Brain pericyte (primary cell): Measurements from ENCODE around the gene RNASEH2B.

Experiments used
- DNase-seq: peaks from one replicate; pipeline ENCODE4 v3.0.0-alpha.2; 2012; ENCODE audit warnings: low read depth, low spot score

The RNASEH2B gene

GRCh38 chr13:50907781-50908180 is 1.8 kb upstream of the RNASEH2B start:
- DNase-seq = no peak

- DNase-seq = no peak
Observed at GRCh38 chr13:50908371-50908770, 1.2 kb upstream of the RNASEH2B start.

- DNase-seq = no peak
Observed at GRCh38 chr13:50910485-50910805, 854 bp downstream of the RNASEH2B start.

GRCh38 chr13:50911081-50911631 is 1.6 kb downstream of the RNASEH2B start:
- DNase-seq = no peak

- peak; percentile 69 for DNase-seq
Observed at GRCh38 chr13:50911937-50912795, 2.6 kb downstream of the RNASEH2B start.

GRCh38 chr13:50912851-50913250 is 3.3 kb downstream of the RNASEH2B start:
- DNase-seq = no peak

GRCh38 chr13:50914176-50914700 is 4.6 kb downstream of the RNASEH2B start:
- no peak for DNase-seq

- DNase-seq = peak; percentile 15
Observed at GRCh38 chr13:50914848-50915247, 5.3 kb downstream of the RNASEH2B start.

- no peak for DNase-seq
Observed at GRCh38 chr13:50915565-50915964, 6.0 kb downstream of the RNASEH2B start.

GRCh38 chr13:50916701-50917184 is 7.2 kb downstream of the RNASEH2B start:
- DNase-seq = no peak

GRCh38 chr13:50917572-50917971 is 8.0 kb downstream of the RNASEH2B start:
- DNase-seq = no peak

- no peak for DNase-seq
Observed at GRCh38 chr13:50918567-50918966, 9.0 kb downstream of the RNASEH2B start.

- no peak for DNase-seq
Observed at GRCh38 chr13:50919277-50919676, 9.7 kb downstream of the RNASEH2B start.

- DNase-seq = no peak
Observed at GRCh38 chr13:50921706-50922105, 12.1 kb downstream of the RNASEH2B start.

- no peak for DNase-seq
Observed at GRCh38 chr13:50923272-50923671, 13.7 kb downstream of the RNASEH2B start.

- DNase-seq = no peak
Observed at GRCh38 chr13:50924025-50924424, 14.4 kb downstream of the RNASEH2B start.

GRCh38 chr13:50927701-50928100 is 18.1 kb downstream of the RNASEH2B start:
- no peak for DNase-seq

GRCh38 chr13:50928102-50928501 is 18.5 kb downstream of the RNASEH2B start:
- no peak for DNase-seq

GRCh38 chr13:50928659-50929462 is 19.3 kb downstream of the RNASEH2B start:
- DNase-seq = no peak

- no peak for DNase-seq
Observed at GRCh38 chr13:50932091-50932490, 22.5 kb downstream of the RNASEH2B start.

- no peak for DNase-seq
Observed at GRCh38 chr13:50934735-50935435, 25.3 kb downstream of the RNASEH2B start.

GRCh38 chr13:50936679-50937078 is 27.1 kb downstream of the RNASEH2B start:
- DNase-seq = no peak
